Neural progenitor cell (in vitro differentiated cells): ENCODE measurements around the gene LHB.
"Not testable (repeated sequence)": the region's sequence is repeated elsewhere in the genome, so short reads cannot be mapped to it uniquely, and the experiment has no call there.

ENCODE experiments used
- CTCF ChIP-seq: fragments of 200-600 bp; sonication (generic); IDR thresholded peaks from 2 replicates; pipeline ENCODE4 v1.5.1; 2017; ENCODE audit warnings: antibody characterized with exemption, mild to moderate bottlenecking
- EZH2 ChIP-seq: fragments of 200-600 bp; sonication (generic); IDR thresholded peaks from 2 replicates; pipeline ENCODE4 v1.6.1; 2017; ENCODE audit warnings: antibody characterized with exemption, mild to moderate bottlenecking, moderate library complexity

GRCh38 chr19:49038111-49038510 lies 21.2 kb upstream of the LHB start:
- not testable (repeated sequence) for TF ChIP-seq CTCF, EZH2
